Endothelial cell of umbilical vein (primary cell): ENCODE data around the gene PCNA. TPM values are rescaled to one million over a fixed set of nuclear protein-coding genes. Genes with fewer than 3 reads are reported as not detected.

Experiments used
- BruUV-seq: library from RNA; stranded (reverse); fragments of 400-500 nt; replicated peaks from 2 replicates; lab custom pipeline; 2021; lab: Mats Ljungman, UMichigan
- CTCF ChIA-PET: fragments of 300-600, 350-600 bp; sonication (Branson Sonifier 250); formaldehyde crosslinking; loops from one replicate; lab custom pipeline; 2021; ENCODE audit warnings: antibody characterized with exemption, inconsistent platforms; lab: Charles Lee
- POLR2A ChIA-PET: fragments of 300-600, 350-600 bp; sonication (Branson Sonifier 250); formaldehyde crosslinking; loops from one replicate; lab custom pipeline; 2021; ENCODE audit warnings: antibody characterized with exemption, inconsistent platforms; lab: Charles Lee
- DNase-seq: peaks from one replicate; pipeline ENCODE4 v3.0.0-alpha.2; 2011; ENCODE audit warnings: low read depth, low spot score
- FAIRE-seq: peaks from 2 replicates; lab custom pipeline; 2011; peaks lifted over from hg19 to GRCh38; lab: Jason Lieb, UNC
- H2AFZ ChIP-seq: 2 replicates; pipeline ENCODE4 v1.6.0; 2012; ENCODE audit warnings: low read depth, low read length, control low read depth, inconsistent platforms
- H3K27ac ChIP-seq: 2 replicates; pipeline ENCODE4 v1.5.1; 2011; ENCODE audit warnings: low read depth, mild to moderate bottlenecking, control low read depth, low read length, moderate library complexity; ENCODE audit not compliant: insufficient read depth
- H3K27me3 ChIP-seq, 2 experiments: 2 replicates each; pipeline versions ENCODE4 v1.6.0 to v1.6.1; 2011; ENCODE audit warnings: low read length in 2 of 2, mixed read lengths in 1 of 2; ENCODE audit not compliant: control insufficient read depth in 2 of 2, insufficient read depth in 2 of 2
- H3K36me3 ChIP-seq, 2 experiments: 2 replicates in 1 of 2; 3 replicates in 1 of 2; pipeline ENCODE4 v1.5.1; 2011; ENCODE audit warnings: low read length in 2 of 2, mild to moderate bottlenecking in 1 of 2, moderate library complexity in 1 of 2; ENCODE audit not compliant: control insufficient read depth in 2 of 2, insufficient read depth in 2 of 2; ENCODE audit errors: extremely low read depth in 1 of 2
- H3K4me1 ChIP-seq: 3 replicates; pipeline ENCODE4 v1.5.1; 2011; ENCODE audit warnings: mild to moderate bottlenecking, low read length; ENCODE audit not compliant: control insufficient read depth, insufficient read depth; ENCODE audit errors: extremely low read depth
- H3K4me2 ChIP-seq: 2 replicates; pipeline ENCODE4 v1.6.1; 2011; ENCODE audit warnings: low read length, control low read depth, mixed read lengths; ENCODE audit not compliant: insufficient read depth
- H3K4me3 ChIP-seq, 3 experiments: fragments of 200-600 bp in 1 of 3; sonication (generic), shearing (Covaris generic) in 1 of 3; replicated peaks in 1 of 3; 2 replicates each; pipeline ENCODE4 v1.5.1; 2011 to 2016; ENCODE audit warnings: control low read depth in 3 of 3, low read length in 3 of 3, mild to moderate bottlenecking in 2 of 3, inconsistent platforms in 1 of 3, low read depth in 1 of 3, moderate library complexity in 1 of 3; ENCODE audit not compliant: insufficient read depth in 1 of 3
- H3K79me2 ChIP-seq: 2 replicates; pipeline ENCODE4 v1.6.0; 2012; ENCODE audit warnings: low read length, inconsistent platforms; ENCODE audit not compliant: control insufficient read depth, insufficient read depth
- H3K9ac ChIP-seq: replicated peaks from 2 replicates; pipeline ENCODE3; 2011; ENCODE audit warnings: low read length, control low read depth; ENCODE audit not compliant: insufficient read depth; ENCODE audit errors: extremely low read depth
- H3K9me1 ChIP-seq: replicated peaks from 3 replicates; pipeline ENCODE4 v1.6.0; 2011; ENCODE audit warnings: mild to moderate bottlenecking, low read length; ENCODE audit not compliant: control insufficient read depth, insufficient read depth; ENCODE audit errors: extremely low read depth
- H3K9me3 ChIP-seq: replicated peaks from 2 replicates; pipeline ENCODE4 v1.5.1; 2012; ENCODE audit warnings: low read length, inconsistent platforms; ENCODE audit not compliant: control insufficient read depth, insufficient read depth
- H4K20me1 ChIP-seq: replicated peaks from 2 replicates; pipeline ENCODE3; 2011; ENCODE audit warnings: mild to moderate bottlenecking, low read length; ENCODE audit not compliant: control insufficient read depth, insufficient read depth; ENCODE audit errors: extremely low read depth
- EZH2 ChIP-seq: IDR thresholded peaks from 2 replicates; pipeline ENCODE4 v1.6.1; 2012; ENCODE audit warnings: borderline replicate concordance, low read depth, mild to moderate bottlenecking, moderate library complexity, low read length, inconsistent platforms; ENCODE audit not compliant: severe bottlenecking
- FOS ChIP-seq: IDR thresholded peaks from 2 replicates; pipeline ENCODE4 v1.6.1; 2011; ENCODE audit warnings: mild to moderate bottlenecking, low read length, moderate library complexity, borderline replicate concordance; ENCODE audit not compliant: insufficient read depth
- GATA2 ChIP-seq: IDR thresholded peaks from 2 replicates; pipeline ENCODE4 v1.7.0; 2011; ENCODE audit warnings: low read depth, mild to moderate bottlenecking, moderate library complexity, mixed read lengths, low read length; ENCODE audit not compliant: insufficient read length, insufficient read depth
- JUN ChIP-seq: IDR thresholded peaks from 2 replicates; pipeline ENCODE4 v1.6.1; 2011; ENCODE audit warnings: borderline replicate concordance, low read depth; ENCODE audit not compliant: insufficient read length, insufficient read depth
- MYC ChIP-seq: IDR thresholded peaks from one replicate; pipeline ENCODE4 v1.6.1; 2011; ENCODE audit warnings: mild to moderate bottlenecking, low read depth, low read length
- POLR2A ChIP-seq: IDR thresholded peaks from 2 replicates; pipeline ENCODE4 v1.6.1; 2012; ENCODE audit warnings: low read depth, mild to moderate bottlenecking, control low read depth, low read length
- POLR2AphosphoS5 ChIP-seq: IDR thresholded peaks from 2 replicates; pipeline ENCODE4 v1.6.1; 2012; ENCODE audit warnings: low read depth, mild to moderate bottlenecking, control low read depth, low read length, moderate library complexity; ENCODE audit not compliant: insufficient read depth
- dilution Hi-C: fragments of 300-500 bp; cut with MboI; formaldehyde crosslinking; loops from one replicate; pipeline ENCODE4 v1.15.0; 2019; ENCODE audit warnings: low sequenced_read_pairs; ENCODE audit not compliant: extremely low pct_ligation_motif_present
- intact Hi-C: fragments of 100-400 bp; cut with micrococcal nuclease; formaldehyde crosslinking; loops from one replicate; pipeline ENCODE4 v1.10.0; 2022
- polyA plus RNA-seq, 4 experiments: library from polyadenylated mRNA; depleted of rRNA in 3 of 4; stranded (reverse) in 3 of 4; unstranded in 1 of 4; fragments of >200 nt; gene quantifications; 2 replicates each; pipeline versions ENCODE4 v1.2.1 to v1.2.3, GENCODE V29; 2011 to 2012; ENCODE audit warnings: missing spikeins in 1 of 4
- total RNA-seq: library from RNA; stranded (reverse); gene quantifications from 2 replicates; pipeline ENCODE4 v1.2.3, GENCODE V29; 2021
- TF ChIP-seq, protein P1 (sequence below): IDR thresholded peaks from 2 replicates; pipeline ENCODE4 v1.6.1; 2011; ENCODE audit not compliant: insufficient read depth, insufficient read length
- TF ChIP-seq, protein P2 (sequence below), 2 donors: IDR thresholded peaks; 1 replicate in 1 of 2; 2 replicates in 1 of 2; pipeline ENCODE4 v1.5.1; 2011; ENCODE audit warnings: low read length in 2 of 2, mild to moderate bottlenecking in 2 of 2, moderate library complexity in 2 of 2, control low read depth in 1 of 2, inconsistent platforms in 1 of 2, low read depth in 1 of 2; ENCODE audit not compliant: insufficient read depth in 1 of 2; ENCODE audit errors: extremely low read depth in 1 of 2

The PCNA gene
- total and polyA plus RNA-seq, 2 donors (not counting 3 experiments of a cell fraction or from before 2014, with no cell fraction given) = 175 to 295 TPM

DNA sequence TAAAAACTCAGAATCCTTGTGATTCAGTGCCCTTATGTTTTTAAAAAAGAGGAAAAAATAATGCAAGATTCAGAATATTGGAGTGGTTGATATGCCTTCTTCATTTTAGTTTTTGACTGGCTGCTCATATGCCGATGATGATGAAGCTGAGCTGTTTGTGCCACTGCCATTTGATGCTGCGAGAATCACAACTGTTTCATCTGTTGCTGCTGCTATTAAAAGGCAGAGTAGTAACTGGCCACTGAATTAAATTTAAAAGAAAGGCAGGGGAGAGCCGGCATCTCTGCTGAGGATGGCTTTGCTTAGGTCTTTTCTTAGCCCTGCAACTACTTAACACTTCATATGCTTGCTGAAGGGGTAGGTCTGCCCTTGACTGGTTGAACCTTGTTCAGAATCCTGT lies 40.2 kb upstream of the PCNA start:
- Histone ChIP-seq H3K36me3 (no peaks in the 10 kb centered on the region), H3K9me3 (no peaks in the 10 kb centered on the region), H3K79me2 (peaks cover 40% of the 10 kb centered on the region), H3K4me1 (peaks cover 17% of the 10 kb centered on the region), H4K20me1 (peaks cover 3% of the 10 kb centered on the region), H3K4me3 (no peak overlapping the region), H3K4me2 (no peak overlapping the region), H3K9me1 (no peaks in the 10 kb centered on the region), H3K27ac (no peak overlapping the region), H3K27me3 (no peaks in the 10 kb centered on the region), H3K9ac (no peak overlapping the region), H2AFZ (no peak overlapping the region)
- ChIA-PET CTCF (no interaction called here), POLR2A (no interaction called here)
- BruUV-seq = no TSS peak
- no peak for TF ChIP-seq MYC
- TF ChIP-seq GATA2 = no peak
- TF ChIP-seq, protein P1, sequence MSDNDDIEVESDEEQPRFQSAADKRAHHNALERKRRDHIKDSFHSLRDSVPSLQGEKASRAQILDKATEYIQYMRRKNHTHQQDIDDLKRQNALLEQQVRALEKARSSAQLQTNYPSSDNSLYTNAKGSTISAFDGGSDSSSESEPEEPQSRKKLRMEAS = no peak
- TF ChIP-seq EZH2 = no peak
- TF ChIP-seq JUN = no peak
- TF ChIP-seq POLR2A = no peak
- TF ChIP-seq, protein P2, sequence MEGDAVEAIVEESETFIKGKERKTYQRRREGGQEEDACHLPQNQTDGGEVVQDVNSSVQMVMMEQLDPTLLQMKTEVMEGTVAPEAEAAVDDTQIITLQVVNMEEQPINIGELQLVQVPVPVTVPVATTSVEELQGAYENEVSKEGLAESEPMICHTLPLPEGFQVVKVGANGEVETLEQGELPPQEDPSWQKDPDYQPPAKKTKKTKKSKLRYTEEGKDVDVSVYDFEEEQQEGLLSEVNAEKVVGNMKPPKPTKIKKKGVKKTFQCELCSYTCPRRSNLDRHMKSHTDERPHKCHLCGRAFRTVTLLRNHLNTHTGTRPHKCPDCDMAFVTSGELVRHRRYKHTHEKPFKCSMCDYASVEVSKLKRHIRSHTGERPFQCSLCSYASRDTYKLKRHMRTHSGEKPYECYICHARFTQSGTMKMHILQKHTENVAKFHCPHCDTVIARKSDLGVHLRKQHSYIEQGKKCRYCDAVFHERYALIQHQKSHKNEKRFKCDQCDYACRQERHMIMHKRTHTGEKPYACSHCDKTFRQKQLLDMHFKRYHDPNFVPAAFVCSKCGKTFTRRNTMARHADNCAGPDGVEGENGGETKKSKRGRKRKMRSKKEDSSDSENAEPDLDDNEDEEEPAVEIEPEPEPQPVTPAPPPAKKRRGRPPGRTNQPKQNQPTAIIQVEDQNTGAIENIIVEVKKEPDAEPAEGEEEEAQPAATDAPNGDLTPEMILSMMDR (IDR thresholded peaks at IDR 0.05; ENCODE audit: extremely low read depth in 1 of 2, insufficient read depth in 1 of 2, low read depth in 1 of 2, low read length in 2 of 2) = no peak
- no peak for TF ChIP-seq POLR2AphosphoS5
- no peak for TF ChIP-seq FOS
- FAIRE-seq = no peak
- intact Hi-C loops (no loop called here), dilution Hi-C loops (no loop called here)
- no peak for DNase-seq
